Right lobe of liver (tissue), 4 donors: ENCODE data around the gene REG3G.

Experiments
- POLR2A ChIP-seq: fragments of 450-650 bp; IDR thresholded peaks from one replicate; pipeline ENCODE4 v1.6.1; 2017; ENCODE audit warnings: antibody characterized with exemption, mild to moderate bottlenecking
- TF ChIP-seq, protein P1 (sequence below), 4 donors: fragments of 200-600 bp in 3 of 4; fragments of 450-650 bp in 1 of 4; IDR thresholded peaks; one replicate each; pipeline versions ENCODE4 v1.5.1 to v1.8.0; 2016 to 2022; ENCODE audit warnings: antibody characterized with exemption in 4 of 4, mild to moderate bottlenecking in 2 of 4
- donor health status: DM: no; HTN: no; CAD: no.
- donor health status: DM: no; HTN: no; CAD: no.
- donor health status: DM: no; HTN: yes; CAD: no.

DNA sequence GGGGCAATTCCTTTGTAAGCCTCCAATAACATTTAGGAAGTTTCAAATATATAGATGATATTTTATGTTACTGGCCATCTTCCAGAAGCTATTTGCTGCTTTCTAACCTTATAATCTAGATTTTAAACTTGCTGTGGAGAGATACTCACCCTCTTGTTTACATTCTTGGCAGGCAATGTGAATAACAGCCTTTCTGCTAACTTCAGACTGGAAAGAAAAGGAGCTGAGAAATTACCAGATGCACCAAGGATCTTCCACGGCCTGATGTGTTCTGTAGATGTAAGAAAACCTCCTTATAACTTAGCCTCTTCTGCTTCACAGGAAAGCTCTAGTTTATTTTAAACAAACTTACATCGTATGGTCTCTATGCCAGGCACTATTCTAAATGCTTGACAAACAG is 45.6 kb downstream of the REG3G start:
- TF ChIP-seq, protein P1, sequence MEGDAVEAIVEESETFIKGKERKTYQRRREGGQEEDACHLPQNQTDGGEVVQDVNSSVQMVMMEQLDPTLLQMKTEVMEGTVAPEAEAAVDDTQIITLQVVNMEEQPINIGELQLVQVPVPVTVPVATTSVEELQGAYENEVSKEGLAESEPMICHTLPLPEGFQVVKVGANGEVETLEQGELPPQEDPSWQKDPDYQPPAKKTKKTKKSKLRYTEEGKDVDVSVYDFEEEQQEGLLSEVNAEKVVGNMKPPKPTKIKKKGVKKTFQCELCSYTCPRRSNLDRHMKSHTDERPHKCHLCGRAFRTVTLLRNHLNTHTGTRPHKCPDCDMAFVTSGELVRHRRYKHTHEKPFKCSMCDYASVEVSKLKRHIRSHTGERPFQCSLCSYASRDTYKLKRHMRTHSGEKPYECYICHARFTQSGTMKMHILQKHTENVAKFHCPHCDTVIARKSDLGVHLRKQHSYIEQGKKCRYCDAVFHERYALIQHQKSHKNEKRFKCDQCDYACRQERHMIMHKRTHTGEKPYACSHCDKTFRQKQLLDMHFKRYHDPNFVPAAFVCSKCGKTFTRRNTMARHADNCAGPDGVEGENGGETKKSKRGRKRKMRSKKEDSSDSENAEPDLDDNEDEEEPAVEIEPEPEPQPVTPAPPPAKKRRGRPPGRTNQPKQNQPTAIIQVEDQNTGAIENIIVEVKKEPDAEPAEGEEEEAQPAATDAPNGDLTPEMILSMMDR (IDR thresholded peaks at IDR 0.05): no peak
- no peak for TF ChIP-seq POLR2A
